ENCODE results near the gene CASKIN1. TPM values are rescaled to one million over a fixed set of nuclear protein-coding genes. Genes with fewer than 3 reads are reported as not detected.
A peak's percentile ranks its signal among the peaks of the same experiment; 100 is the strongest.

The CASKIN1 gene
- total RNA-seq, 1 experiment from 2014 or later: 0.29 TPM

DNA sequence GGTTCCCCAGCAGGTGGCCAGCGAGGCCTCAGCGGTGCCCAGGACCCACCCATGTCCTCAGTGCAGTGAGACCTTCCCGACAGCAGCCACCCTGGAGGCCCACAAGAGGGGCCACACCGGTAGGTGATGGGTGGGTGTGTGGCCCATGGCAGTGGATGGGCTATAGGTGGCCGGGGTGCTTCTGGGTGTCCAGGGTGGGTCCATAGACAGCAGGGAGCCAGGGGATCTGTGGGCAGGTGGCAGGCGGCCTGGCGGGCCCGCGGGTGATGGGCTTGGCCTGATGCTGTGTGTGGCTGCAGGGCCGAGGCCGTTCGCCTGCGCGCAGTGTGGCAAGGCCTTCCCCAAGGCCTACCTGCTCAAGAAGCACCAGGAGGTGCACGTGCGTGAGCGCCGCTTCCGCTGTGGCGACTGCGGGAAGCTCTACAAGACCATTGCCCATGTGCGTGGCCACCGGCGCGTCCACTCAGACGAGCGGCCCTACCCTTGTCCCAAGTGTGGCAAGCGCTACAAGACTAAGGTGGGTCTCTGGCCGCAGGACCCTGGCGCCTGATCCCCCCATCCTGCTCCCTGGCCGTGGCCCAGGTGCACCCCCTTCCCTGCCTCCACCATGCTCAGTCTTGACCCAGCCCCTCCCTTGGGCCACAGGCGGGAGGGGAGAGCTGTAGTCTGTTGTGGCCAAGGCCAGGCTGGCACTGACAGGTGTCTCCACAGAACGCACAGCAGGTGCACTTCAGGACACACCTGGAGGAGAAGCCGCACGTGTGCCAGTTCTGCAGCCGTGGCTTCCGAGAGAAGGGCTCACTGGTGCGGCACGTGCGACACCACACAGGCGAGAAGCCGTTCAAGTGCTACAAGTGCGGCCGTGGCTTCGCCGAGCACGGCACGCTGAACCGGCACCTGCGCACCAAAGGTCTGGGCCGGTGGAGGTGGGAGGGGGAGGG, 37.7 kb upstream of the CASKIN1 start:
- DNase-seq (ENCODE audit: low read depth): no peak

- DNase-seq (ENCODE audit: low read depth): no peak
Observed at GRCh38 chr16:2233046-2233775, 36.8 kb upstream of the CASKIN1 start.

DNA sequence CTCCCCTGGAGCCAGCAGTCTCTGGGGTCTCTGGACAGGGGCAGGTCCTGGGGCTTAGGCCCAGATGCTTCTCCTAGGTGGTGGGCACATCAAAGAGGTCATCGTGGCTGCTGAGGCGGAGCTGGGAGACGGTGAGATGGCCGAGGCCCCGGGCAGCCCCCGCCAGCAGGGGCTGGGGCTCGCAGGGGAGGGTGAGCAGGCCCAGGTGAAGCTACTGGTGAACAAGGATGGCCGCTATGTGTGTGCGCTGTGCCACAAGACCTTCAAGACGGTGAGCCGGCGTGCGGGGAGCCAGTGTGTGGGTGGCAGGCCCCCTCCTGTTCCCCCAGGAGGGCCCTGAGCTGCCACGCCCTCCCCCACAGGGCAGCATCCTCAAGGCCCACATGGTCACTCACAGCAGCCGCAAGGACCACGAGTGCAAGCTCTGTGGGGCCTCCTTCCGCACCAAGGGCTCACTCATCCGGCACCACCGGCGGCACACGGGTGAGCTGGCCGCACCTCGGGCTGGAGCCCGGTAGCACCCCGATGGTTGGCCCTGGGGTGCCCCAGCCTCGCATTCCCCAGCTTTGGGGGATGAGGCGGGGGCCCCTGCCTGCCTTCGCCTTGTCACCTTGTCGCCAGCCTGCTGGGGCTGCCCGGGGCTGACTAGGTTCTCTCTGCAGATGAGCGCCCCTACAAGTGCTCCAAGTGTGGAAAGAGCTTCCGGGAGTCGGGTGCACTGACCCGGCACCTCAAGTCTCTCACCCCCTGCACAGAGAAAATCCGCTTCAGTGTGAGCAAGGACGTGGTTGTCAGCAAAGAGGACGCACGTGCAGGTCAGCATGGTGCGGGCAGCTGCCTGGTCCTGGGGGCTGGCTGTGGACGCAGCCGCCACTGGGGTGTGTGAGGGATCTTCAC, 35.9 kb upstream of the CASKIN1 start:
- DNase-seq (ENCODE audit: low read depth): no peak

GRCh38 chr16:2231016-2231931, 34.9 kb upstream of the CASKIN1 start:
- peak; percentile 97 for DNase-seq (ENCODE audit: low read depth)

- no peak for DNase-seq (ENCODE audit: low read depth)
Observed at GRCh38 chr16:2230376-2230775, 34.0 kb upstream of the CASKIN1 start.

- DNase-seq (ENCODE audit: low read depth): no peak
Observed at GRCh38 chr16:2229632-2230250, 33.3 kb upstream of the CASKIN1 start.

GRCh38 chr16:2229091-2229490, 32.7 kb upstream of the CASKIN1 start:
- DNase-seq (ENCODE audit: low read depth): no peak

DNA sequence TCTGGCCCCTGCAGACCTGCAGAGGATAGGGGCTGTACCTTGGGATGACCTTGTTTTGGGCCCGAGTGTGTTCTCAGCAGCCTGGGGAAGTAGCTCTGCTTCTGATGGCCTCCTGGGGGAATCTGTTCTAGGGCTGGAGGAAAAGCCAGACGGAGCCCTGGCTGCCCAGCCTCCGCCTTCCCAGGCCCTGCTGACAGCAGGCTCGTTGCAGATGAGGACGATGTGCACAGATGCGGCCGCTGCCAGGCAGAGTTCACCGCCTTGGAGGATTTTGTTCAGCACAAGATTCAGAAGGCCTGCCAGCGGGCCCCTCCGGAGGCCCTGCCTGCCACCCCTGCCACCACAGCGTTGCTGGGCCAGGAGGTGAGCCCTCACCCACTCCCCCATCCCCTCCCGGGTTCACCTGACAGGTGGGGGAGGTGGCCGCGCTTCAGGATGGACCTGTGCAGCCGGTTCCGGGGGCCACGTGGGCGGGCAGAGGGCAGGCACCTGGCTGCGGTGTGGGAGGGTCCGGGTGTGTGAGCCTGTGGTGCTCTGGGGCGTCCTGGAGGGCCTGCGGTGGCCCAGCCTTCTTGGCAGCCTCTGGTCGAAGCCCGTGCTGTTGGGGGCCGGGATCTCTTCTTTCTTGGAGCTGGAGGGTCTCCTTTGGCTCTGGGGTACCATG, 31.9 kb upstream of the CASKIN1 start:
- DNase-seq (ENCODE audit: low read depth): no peak

GRCh38 chr16:2226918-2227317, 30.5 kb upstream of the CASKIN1 start:
- no peak for DNase-seq (ENCODE audit: low read depth)

DNA sequence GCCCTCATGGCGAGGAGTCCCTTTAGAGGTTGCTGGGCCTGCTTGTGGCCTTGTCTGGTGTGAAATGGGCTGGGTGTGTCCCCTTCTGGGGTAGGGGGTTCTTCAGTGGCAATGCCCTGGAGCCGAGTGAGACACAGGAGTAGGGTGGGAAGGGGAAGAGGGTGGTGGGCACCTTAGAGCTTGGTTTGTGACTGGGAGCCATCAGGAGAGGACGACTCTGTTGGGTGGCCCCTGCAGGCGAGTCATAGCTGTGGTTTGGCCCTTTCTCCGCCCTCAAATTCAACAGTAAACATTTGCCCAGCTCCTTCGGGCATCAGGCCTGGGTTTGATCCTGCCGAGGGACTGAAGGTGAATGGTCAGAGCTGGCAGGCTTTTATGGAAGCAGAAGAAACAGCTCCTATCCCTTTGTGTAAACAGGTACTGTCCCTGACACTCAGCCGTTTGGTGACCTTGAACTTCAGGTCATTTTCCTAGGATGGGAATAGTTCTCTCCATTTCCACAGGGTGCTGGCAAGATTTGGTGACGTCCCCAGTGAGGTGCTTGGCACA, 29.9 kb upstream of the CASKIN1 start:
- DNase-seq (ENCODE audit: low read depth): peak; percentile 44

DNA sequence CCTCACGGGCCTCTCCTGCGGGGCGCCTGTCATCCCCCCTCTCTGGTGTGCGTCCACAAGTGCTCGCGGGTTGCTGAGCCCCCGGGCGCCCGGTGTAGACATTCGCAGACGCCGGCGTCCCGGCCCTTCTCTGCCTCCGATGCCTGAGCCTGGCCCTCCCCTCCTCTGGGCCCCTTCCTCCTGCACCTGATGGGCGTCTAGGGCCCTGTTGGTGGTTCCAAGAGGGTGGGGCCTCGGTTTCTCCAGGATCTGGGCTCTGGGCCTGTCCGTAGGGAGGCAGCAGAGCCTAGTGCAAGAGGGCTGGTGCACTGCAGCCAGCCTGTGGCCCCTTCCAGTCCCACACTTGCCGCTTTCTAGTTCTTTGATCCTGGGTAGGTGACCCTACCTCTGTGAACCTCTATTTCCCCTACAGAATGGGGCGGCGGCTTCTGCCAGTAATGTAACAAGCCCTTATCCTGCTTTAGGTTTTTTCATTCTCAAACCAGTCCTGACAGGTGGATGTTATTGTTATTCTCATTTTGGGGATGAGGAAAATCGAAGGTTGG, 27.6 kb upstream of the CASKIN1 start:
- DNase-seq (ENCODE audit: low read depth): no peak

GRCh38 chr16:2223221-2223941, 27.0 kb upstream of the CASKIN1 start, which contains the start of gene E4F1:
Gene E4F1, plus strand, starts transcription at chr16:2223591. Its CDS starts 23 bp downstream, at chr16:2223614.
- DNase-seq (ENCODE audit: low read depth): peak; percentile 99

- DNase-seq (ENCODE audit: low read depth): no peak
Observed at GRCh38 chr16:2216330-2216729, 19.9 kb upstream of the CASKIN1 start.

GRCh38 chr16:2214719-2214968, 18.2 kb upstream of the CASKIN1 start, which contains the start of gene PGP:
Gene PGP, minus strand, starts transcription at chr16:2214840. Its CDS starts 63 bp downstream, at chr16:2214777.
- DNase-seq (ENCODE audit: low read depth): no peak

DNA sequence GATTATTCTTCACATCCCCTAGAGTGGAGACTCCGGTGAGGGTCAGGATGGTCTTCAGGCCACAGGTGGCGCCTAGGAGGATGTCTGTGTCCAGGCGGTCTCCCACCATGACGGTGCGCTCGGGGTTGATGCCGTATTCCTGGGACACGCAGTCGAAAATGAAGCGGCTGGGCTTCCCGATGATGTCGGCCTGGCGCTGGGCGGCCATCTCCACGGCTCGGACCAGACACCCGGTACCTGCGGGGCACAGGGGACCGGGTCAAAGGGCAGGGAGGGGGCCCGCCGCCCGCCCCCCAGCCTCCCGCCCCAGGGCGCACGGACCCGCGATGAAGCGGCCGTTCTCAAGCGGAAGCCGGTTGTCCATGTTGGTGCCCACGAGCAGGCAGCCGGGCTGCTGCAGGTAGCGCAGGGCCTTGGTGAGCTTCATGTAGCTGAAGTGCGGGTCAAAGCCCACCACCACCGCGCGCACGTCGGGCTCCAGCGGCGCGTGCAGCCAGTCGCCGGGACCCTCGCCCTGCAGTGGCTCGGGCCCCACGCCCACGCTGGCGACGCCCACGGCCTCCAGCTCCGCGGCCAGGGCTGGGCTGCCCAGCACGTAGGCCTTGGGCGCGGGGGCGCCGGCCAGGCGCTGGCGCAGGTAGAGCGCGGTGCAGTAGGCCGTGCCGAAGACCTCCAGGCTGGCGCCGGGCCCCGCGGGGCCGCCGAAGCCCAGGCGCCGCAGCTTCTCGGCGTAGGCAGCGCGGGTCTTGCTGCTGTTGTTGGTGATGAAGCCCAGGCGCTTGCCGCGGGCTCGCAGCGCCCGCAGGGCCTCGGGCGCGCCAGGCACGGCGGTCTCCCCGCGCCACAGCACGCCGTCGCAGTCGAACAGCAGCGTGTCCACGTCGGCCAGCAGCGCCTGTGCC, 17.7 kb upstream of the CASKIN1 start:
- no peak for DNase-seq (ENCODE audit: low read depth)

DNA sequence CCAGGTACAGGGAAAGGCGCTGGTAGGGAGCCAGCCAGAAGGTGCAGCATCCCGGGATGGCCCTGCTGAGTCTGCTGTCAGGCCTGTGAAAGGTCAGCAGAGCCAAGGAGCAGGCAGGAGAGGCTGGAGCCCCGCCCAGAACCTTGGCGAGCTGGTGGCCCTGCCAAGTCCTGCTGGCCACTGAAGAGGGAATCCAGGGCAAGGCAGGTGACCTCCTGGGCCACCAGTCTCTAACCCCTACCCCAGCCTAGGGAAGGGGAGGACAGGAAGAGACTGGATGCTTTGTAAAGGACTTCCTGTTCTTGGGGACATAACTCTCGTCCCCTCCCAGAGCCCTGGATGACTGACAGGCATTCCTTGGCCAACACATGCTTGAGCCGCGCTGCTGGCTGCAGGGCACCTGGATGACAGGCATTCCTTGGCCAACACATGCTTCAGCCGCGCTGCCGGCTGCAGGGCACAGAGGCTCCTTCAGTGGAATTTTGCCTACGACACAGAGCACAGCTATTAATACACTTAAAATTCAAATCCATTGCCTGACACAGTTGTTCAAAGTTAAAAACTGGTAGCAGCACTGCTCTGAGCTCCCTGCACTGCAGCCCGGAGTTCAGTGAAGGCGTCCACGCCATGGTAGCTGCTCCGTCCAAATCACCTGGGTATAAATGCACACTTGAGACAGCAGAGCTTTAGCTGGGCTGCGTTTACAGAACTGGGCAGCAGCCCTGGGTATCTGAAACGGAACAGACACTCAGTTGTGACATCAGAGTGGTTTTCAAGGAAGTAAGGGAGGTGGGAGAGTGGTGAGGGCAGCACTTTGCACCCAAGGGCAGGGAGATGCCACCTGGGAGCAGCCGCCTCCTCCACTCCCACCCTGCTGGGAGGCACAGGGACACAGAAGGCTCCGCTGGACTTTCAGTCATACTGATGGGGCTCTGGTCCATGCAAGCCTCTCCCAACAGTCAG, 16.2 kb upstream of the CASKIN1 start:
- no peak for DNase-seq (ENCODE audit: low read depth)

Measured in LHCN-M2 (cell line).